Fibroblast of skin of abdomen (primary cell): Measurements from ENCODE around the gene B3GALT6. TPM values are rescaled to one million over a fixed set of nuclear protein-coding genes. Genes with fewer than 3 reads are reported as not detected.
"Not testable (repeated sequence)": the region's sequence is repeated elsewhere in the genome, so short reads cannot be mapped to it uniquely, and the experiment has no call there.

ENCODE experiments used
- DNase-seq: peaks from one replicate; pipeline ENCODE4 v3.0.0-alpha.2; 2013
- polyA plus RNA-seq, 2 experiments: library from polyadenylated mRNA; unstranded; fragments of 120-200 nt; gene quantifications; one replicate each; pipeline ENCODE4 v1.2.1, GENCODE V29; 2013; ENCODE audit not compliant: insufficient read length in 2 of 2

Gene B3GALT6
- polyA plus RNA-seq (2013, experiment 1 of 2; ENCODE audit: insufficient read length), result 20.5 TPM
- 22.5 TPM for polyA plus RNA-seq (2013, experiment 2 of 2; ENCODE audit: insufficient read length)

GRCh38 chr1:1232208-1232795 lies at the start of gene B3GALT6:
TSS of gene B3GALT6 (plus strand) at chr1:1232237. CDS start at chr1:1232279, 42 bp downstream.
- DNase-seq, result no peak

GRCh38 chr1:1182491-1183220 lies 49.4 kb upstream of the B3GALT6 start:
- no peak for DNase-seq

GRCh38 chr1:1183221-1183747 lies 48.8 kb upstream of the B3GALT6 start:
- DNase-seq, result no peak

- DNase-seq, result no peak
Measured at GRCh38 chr1:1183833-1184775, 47.9 kb upstream of the B3GALT6 start.

GRCh38 chr1:1185101-1185765 lies 46.8 kb upstream of the B3GALT6 start:
- no peak for DNase-seq

GRCh38 chr1:1187938-1188337 lies 44.1 kb upstream of the B3GALT6 start:
- peak; percentile 16 for DNase-seq

- no peak for DNase-seq
Measured at GRCh38 chr1:1189111-1189510, 42.9 kb upstream of the B3GALT6 start.

GRCh38 chr1:1191734-1192133 lies 40.3 kb upstream of the B3GALT6 start:
- no peak for DNase-seq

- no peak for DNase-seq
Measured at GRCh38 chr1:1194723-1195122, 37.3 kb upstream of the B3GALT6 start.

GRCh38 chr1:1195726-1196125 lies 36.3 kb upstream of the B3GALT6 start:
- DNase-seq, result not testable (repeated sequence)

GRCh38 chr1:1196431-1197187 lies 35.4 kb upstream of the B3GALT6 start:
- DNase-seq, result no peak

- DNase-seq, result no peak
Measured at GRCh38 chr1:1197188-1197500, 34.9 kb upstream of the B3GALT6 start.

GRCh38 chr1:1197551-1198422 lies 34.2 kb upstream of the B3GALT6 start:
- no peak for DNase-seq

- DNase-seq, result no peak
Measured at GRCh38 chr1:1198423-1199140, 33.5 kb upstream of the B3GALT6 start.

- no peak for DNase-seq
Measured at GRCh38 chr1:1199141-1199960, 32.7 kb upstream of the B3GALT6 start.

GRCh38 chr1:1199961-1200875 lies 31.8 kb upstream of the B3GALT6 start:
- no peak for DNase-seq

- peak; percentile 30 for DNase-seq
Measured at GRCh38 chr1:1200876-1201810, 30.9 kb upstream of the B3GALT6 start.
